Suprapubic skin (tissue), 4 donors: Measurements from ENCODE around the gene IRF4. TPM values are rescaled to one million over a fixed set of nuclear protein-coding genes. Genes with fewer than 3 reads are reported as not detected.

Experiments
- DNase-seq, 2 donors: peaks; one replicate each; pipeline ENCODE4 v3.0.0-alpha.2; 2019; ENCODE audit warnings: low spot score in 2 of 2
- H3K27ac ChIP-seq: fragments of 200-600 bp; sonication (generic); one replicate; pipeline ENCODE4 v1.5.1; 2019
- H3K27me3 ChIP-seq: fragments of 200-600 bp; sonication (generic); one replicate; pipeline ENCODE4 v1.5.1; 2019
- H3K36me3 ChIP-seq: fragments of 200-600 bp; sonication (generic); one replicate; pipeline ENCODE4 v1.5.1; 2019
- H3K4me1 ChIP-seq: fragments of 200-600 bp; sonication (generic); one replicate; pipeline ENCODE4 v1.5.1; 2019
- H3K4me3 ChIP-seq: fragments of 200-600 bp; sonication (generic); one replicate; pipeline ENCODE4 v1.5.1; 2019; ENCODE audit warnings: mild to moderate bottlenecking
- H3K9me3 ChIP-seq: fragments of 200-600 bp; sonication (generic); one replicate; pipeline ENCODE4 v1.5.1; 2019
- EP300 ChIP-seq: sonication (generic); formaldehyde crosslinking; IDR thresholded peaks from one replicate; pipeline ENCODE4 v1.6.1; 2017; ENCODE audit warnings: antibody characterized with exemption
- POLR2A ChIP-seq, 2 donors: fragments of 450-650 bp; IDR thresholded peaks; one replicate each; pipeline ENCODE4 v1.6.1; 2017; ENCODE audit warnings: antibody characterized with exemption in 2 of 2, mild to moderate bottlenecking in 2 of 2, moderate library complexity in 2 of 2
- POLR2AphosphoS5 ChIP-seq, 3 donors: sonication (generic); formaldehyde crosslinking; IDR thresholded peaks; one replicate each; pipeline ENCODE4 v1.6.1; 2017; ENCODE audit warnings: antibody characterized with exemption in 3 of 3
- WGBS: methylation state at CpG from one replicate; pipeline ENCODE4 v1.1.5; 2018; 5-methylcytosine and 5-hydroxymethylcytosine counted together
- total RNA-seq, 4 donors: library from RNA; depleted of rRNA; stranded (reverse); fragments of >200 nt; gene quantifications; one replicate each; pipeline ENCODE4 v1.1.0, GENCODE V29; 2016
- TF ChIP-seq, protein P1 (sequence below), 2 donors: fragments of 200-600 bp in 1 of 2; fragments of 450-650 bp in 1 of 2; sonication (generic) in 1 of 2; IDR thresholded peaks; one replicate each; pipeline ENCODE4 v1.5.1; 2016 to 2019; ENCODE audit warnings: antibody characterized with exemption in 2 of 2, mild to moderate bottlenecking in 1 of 2, moderate library complexity in 1 of 2

The IRF4 gene
- total RNA-seq, 4 donors from 2014 or later = 17.3 to 22.8 (median 20.4) TPM

DNA sequence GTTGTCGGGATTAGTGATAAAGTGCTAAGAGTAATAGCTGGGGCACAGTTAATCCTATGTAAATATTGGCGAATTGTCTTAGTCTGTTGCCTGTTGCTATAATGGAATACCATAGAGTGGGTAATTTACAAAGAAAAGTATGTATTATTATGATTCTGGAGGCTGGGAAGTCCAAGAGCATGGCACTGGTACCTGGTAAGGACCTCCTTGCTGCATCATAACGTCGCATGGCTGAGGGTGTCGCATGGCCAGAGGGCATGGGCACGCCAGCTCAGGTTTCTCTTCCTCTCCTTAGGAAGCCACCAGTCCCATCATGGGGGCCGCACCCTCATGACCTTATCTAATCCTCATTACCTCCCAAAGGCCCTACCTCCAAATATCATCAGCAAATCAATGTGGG, 29.7 kb downstream of the IRF4 start:
- Histone ChIP-seq H3K4me1 (no peaks in the 10 kb centered on the region), H3K4me3 (no peak overlapping the region), H3K9me3 (no peaks in the 10 kb centered on the region), H3K27me3 (peaks cover 3% of the 10 kb centered on the region), H3K36me3 (no peaks in the 10 kb centered on the region), H3K27ac (no peak overlapping the region)
- DNase-seq = no peak
- WGBS = 94% methylated on average over 7 of the region's 7 CpGs
- TF ChIP-seq POLR2A (IDR thresholded peaks at IDR 0.05) = no peak
- no peak for TF ChIP-seq POLR2AphosphoS5 (IDR thresholded peaks at IDR 0.05)
- no peak for TF ChIP-seq EP300
- TF ChIP-seq, protein P1, sequence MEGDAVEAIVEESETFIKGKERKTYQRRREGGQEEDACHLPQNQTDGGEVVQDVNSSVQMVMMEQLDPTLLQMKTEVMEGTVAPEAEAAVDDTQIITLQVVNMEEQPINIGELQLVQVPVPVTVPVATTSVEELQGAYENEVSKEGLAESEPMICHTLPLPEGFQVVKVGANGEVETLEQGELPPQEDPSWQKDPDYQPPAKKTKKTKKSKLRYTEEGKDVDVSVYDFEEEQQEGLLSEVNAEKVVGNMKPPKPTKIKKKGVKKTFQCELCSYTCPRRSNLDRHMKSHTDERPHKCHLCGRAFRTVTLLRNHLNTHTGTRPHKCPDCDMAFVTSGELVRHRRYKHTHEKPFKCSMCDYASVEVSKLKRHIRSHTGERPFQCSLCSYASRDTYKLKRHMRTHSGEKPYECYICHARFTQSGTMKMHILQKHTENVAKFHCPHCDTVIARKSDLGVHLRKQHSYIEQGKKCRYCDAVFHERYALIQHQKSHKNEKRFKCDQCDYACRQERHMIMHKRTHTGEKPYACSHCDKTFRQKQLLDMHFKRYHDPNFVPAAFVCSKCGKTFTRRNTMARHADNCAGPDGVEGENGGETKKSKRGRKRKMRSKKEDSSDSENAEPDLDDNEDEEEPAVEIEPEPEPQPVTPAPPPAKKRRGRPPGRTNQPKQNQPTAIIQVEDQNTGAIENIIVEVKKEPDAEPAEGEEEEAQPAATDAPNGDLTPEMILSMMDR (IDR thresholded peaks at IDR 0.05) = no peak

GRCh38 chr6:422433-423054, 31.0 kb downstream of the IRF4 start:
- DNase-seq = no peak
- WGBS = 60% methylated on average over 6 of the region's 6 CpGs
- no peaks in the 10 kb centered on the region for H3K9me3 ChIP-seq
- H3K27ac ChIP-seq = no peak overlapping the region
- no peaks in the 10 kb centered on the region for H3K36me3 ChIP-seq
- H3K4me1 ChIP-seq = no peaks in the 10 kb centered on the region
- TF ChIP-seq POLR2AphosphoS5 (IDR thresholded peaks at IDR 0.05) (no peak), POLR2A (IDR thresholded peaks at IDR 0.05) (no peak), EP300 (no peak)
- TF ChIP-seq, protein P1 (IDR thresholded peaks at IDR 0.05) = no peak
- H3K27me3 ChIP-seq = peaks cover 7% of the 10 kb centered on the region
- no peak overlapping the region for H3K4me3 ChIP-seq

DNA sequence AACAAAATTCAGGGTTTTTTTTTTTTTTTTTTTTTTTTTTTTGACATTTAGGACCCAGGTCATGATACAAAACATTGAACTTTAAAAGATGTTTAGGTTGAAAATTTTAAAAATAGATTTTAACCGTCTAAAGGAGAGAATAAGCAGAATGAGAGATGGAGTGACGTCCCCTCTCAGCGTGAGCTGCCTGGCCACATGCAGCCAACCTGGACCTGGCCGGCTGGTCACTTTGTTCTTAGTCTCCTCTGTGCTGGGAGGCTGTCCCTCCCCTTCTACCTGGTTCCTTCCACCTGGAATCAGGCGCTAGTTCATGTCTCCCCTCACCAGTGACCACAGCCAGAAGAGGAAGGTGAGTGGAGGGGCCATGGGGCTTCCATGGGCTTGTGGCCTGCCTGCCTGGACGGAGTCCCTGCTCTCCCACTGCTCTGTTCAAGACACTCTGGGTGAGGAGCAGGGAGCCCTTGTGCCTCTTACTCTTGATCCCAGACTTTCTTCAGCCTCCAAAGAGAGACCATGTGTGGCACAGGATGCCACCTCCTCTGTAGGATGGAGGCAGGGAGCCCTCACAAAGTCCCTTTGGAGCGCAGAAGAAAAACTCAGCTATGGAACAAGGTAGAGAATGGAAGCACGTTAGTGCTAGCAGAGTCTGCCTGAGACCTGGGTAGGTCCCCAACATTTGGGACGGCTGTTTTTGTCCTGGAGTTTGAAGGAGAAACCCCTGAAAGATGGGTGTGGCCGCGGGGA, 31.7 kb downstream of the IRF4 start:
- H3K27ac ChIP-seq = peak overlapping the region; percentile 27
- no peaks in the 10 kb centered on the region for H3K4me1 ChIP-seq
- TF ChIP-seq, protein P1 (IDR thresholded peaks at IDR 0.05) = no peak
- TF ChIP-seq EP300 (no peak), POLR2A (IDR thresholded peaks at IDR 0.05) (no peak), POLR2AphosphoS5 (IDR thresholded peaks at IDR 0.05) (no peak)
- no peaks in the 10 kb centered on the region for H3K9me3 ChIP-seq
- no peaks in the 10 kb centered on the region for H3K36me3 ChIP-seq
- WGBS = 96% methylated on average over 10 of the region's 11 CpGs
- DNase-seq = no peak
- peaks cover 11% of the 10 kb centered on the region for H3K27me3 ChIP-seq
- H3K4me3 ChIP-seq = no peak overlapping the region

GRCh38 chr6:423799-424345, 32.3 kb downstream of the IRF4 start:
- H3K4me3 ChIP-seq = no peak overlapping the region

More at GRCh38 chr6:423799-424345, 32.3 kb downstream of the IRF4 start:
- no peaks in the 10 kb centered on the region for H3K4me1 ChIP-seq
- H3K36me3 ChIP-seq = no peaks in the 10 kb centered on the region
- no peak overlapping the region for H3K27ac ChIP-seq
- peaks cover 11% of the 10 kb centered on the region for H3K27me3 ChIP-seq
- TF ChIP-seq POLR2AphosphoS5 (IDR thresholded peaks at IDR 0.05) = no peak
- TF ChIP-seq, protein P1 (IDR thresholded peaks at IDR 0.05) = no peak
- TF ChIP-seq EP300 = no peak
- no peak for TF ChIP-seq POLR2A (IDR thresholded peaks at IDR 0.05)
- DNase-seq = no peak
- no peaks in the 10 kb centered on the region for H3K9me3 ChIP-seq
- 98% methylated on average over 29 of the region's 39 CpGs for WGBS
